Measurements from ENCODE around the gene RMND1.
"Not testable (repeated sequence)": the region's sequence is repeated elsewhere in the genome, so short reads cannot be mapped to it uniquely, and the experiment has no call there.

Gene RMND1

GRCh38 chr6:151481786-151482185 is 29.9 kb upstream of the RMND1 start:
- H3K4me3 ChIP-seq (ENCODE audit: low read length), result no peak overlapping the region
- TF ChIP-seq CTCF (conservative IDR thresholded peaks at IDR 0.05; ENCODE audit: low read length), result no peak
- no peak for DNase-seq (ENCODE audit: low read depth)

DNA sequence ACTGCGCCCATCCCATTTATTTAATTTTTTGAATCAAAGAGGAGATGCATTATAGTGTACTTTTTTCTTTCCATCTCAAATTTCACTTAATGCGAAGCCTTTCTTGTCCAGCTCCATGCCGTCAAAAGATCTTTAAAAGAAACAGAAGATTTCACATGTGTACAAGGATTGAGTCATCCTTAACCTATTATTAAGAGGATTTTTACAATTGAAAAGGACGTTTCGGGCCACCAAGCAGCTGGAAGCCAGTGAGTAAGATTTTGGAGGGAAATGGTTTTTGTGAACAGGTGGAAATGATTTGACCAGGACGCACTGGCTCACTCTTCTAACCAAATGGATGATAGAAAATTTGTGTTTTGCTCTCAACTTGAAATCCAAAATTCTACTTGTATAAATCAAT is 26.7 kb upstream of the RMND1 start:
- H3K4me3 ChIP-seq (ENCODE audit: low read length), result no peak overlapping the region

DNA sequence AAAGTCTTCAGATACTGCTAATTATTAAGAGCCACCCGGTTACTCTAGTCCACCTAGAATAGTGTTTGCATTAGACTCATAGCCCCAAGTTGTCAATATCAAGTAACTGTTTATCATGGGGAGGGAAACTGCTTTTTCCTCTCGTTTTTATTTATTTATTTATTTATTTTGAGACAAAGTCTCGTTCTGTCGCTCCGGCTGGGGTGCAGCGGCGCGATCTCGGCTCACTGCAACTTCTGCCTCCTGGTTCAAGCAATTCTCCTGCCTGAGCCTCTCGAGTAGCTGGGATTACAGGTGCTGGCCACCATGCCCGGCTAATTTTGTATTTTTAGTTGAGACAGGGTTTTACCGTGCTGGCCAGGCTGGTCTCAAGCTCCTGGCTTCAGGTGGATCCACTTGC is 25.8 kb upstream of the RMND1 start:
- H3K4me3 ChIP-seq (ENCODE audit: low read length), result no peak overlapping the region
- TF ChIP-seq CTCF (conservative IDR thresholded peaks at IDR 0.05; ENCODE audit: low read length), result no peak
- DNase-seq (ENCODE audit: low read depth), result no peak

More for the DNA sequence above, 26.7 kb upstream of the RMND1 start:
- DNase-seq (ENCODE audit: low read depth), result no peak
- TF ChIP-seq CTCF (conservative IDR thresholded peaks at IDR 0.05; ENCODE audit: low read length), result no peak

DNA sequence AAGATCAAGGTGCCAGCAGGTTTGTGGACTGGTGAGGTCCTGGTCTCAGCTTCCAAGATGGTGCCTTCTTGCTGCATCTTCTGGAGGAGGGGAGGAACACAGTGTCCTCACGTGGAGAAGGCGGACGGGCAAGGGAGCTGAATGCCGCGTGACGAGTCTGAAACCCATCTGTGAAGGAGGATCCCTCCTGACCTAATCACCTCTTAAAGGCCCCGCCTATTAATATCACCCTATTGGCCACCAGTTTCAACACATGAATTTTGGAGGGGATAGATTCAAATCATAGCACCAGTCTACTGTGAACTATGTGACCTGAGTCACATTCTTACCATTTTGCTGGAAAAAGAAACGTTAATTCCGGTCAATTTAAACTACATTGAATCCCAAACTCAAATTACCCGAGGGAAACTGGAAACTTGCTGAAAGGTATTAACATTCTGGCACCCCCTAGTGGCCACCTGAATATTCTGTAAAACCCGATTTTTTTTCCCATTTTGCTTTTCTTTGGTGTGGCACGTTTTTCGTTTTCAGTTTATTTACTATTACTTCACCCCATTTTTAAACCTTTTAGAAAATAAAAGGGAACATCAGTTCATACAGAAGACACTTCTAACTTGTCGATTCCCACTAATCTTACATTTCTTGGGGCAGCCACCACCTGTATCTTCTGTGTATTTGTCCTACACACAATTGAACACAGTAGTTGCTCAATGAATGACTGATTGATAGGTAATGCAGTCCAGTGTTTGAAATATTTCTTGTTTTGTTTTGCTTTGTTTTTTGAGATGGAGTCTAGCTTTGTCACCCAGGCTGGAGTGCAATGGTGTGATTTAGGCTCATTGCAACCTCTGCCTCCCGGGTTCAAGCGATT is 24.0 kb upstream of the RMND1 start:
- H3K4me3 ChIP-seq (ENCODE audit: low read length), result no peak overlapping the region
- TF ChIP-seq CTCF (conservative IDR thresholded peaks at IDR 0.05; ENCODE audit: low read length), result peak; percentile 81
- peak; percentile 52 for DNase-seq (ENCODE audit: low read depth)

DNA sequence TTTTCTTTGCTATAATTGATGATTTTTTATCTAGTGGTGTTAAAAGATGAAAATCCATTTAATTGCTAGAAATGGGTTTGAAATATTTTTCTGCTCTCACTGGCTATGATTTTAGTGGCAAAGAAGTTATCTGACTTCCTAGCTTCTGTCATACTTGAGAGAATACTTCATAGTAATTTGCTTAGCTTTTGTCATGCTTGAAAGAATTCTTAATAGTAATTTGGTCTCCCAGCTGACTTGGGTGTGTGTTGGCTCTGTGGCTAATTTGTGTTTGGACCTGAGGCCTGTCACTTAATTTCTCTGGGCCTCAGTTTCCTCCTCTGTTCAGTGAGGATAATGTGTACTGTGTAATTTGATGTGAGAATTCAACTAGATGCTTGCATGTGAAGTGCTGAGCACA is 12.8 kb upstream of the RMND1 start:
- no peak for DNase-seq (ENCODE audit: low read depth)
- TF ChIP-seq CTCF (conservative IDR thresholded peaks at IDR 0.05; ENCODE audit: low read length), result no peak
- H3K4me3 ChIP-seq (ENCODE audit: low read length), result no peak overlapping the region

GRCh38 chr6:151461673-151462072 is 9.7 kb upstream of the RMND1 start:
- no peak for DNase-seq (ENCODE audit: low read depth)
- TF ChIP-seq CTCF (conservative IDR thresholded peaks at IDR 0.05; ENCODE audit: low read length), result no peak
- H3K4me3 ChIP-seq (ENCODE audit: low read length), result no peak overlapping the region

DNA sequence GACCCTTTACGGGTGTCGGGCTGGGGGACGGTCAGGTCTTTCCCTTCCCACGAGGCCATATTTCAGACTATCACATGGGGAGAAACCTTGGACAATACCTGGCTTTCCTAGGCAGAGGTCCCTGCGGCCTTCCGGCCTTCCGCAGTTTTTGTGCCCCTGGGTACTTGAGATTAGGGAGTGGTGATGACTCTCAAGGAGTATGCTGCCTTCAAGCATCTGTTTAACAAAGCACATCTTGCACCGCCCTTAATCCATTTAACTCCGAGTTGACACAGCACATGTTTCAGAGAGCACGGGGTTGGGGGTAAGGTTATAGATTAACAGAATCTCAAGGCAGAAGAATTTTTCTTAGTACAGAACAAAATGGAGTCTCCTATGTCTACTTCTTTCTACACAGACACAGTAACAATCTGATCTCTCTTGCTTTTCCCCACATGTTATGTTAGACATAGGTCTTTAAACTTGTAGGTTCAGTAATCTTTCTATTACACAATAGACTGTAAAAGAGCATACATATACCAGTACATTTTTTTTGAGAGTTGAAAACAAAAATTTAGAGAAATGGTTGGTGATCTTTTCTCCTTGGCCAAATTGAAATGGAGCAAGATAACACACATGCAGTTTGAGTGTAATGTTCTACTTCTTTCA is 3.9 kb upstream of the RMND1 start:
- H3K4me3 ChIP-seq (ENCODE audit: low read length); DNase-seq (ENCODE audit: low read depth): not testable (repeated sequence)

Data from AG10803 (cell line).